ENCODE measurements around the gene FKBP5.
"Not testable (repeated sequence)": the region's sequence is repeated elsewhere in the genome, so short reads cannot be mapped to it uniquely, and the experiment has no call there.

DNA sequence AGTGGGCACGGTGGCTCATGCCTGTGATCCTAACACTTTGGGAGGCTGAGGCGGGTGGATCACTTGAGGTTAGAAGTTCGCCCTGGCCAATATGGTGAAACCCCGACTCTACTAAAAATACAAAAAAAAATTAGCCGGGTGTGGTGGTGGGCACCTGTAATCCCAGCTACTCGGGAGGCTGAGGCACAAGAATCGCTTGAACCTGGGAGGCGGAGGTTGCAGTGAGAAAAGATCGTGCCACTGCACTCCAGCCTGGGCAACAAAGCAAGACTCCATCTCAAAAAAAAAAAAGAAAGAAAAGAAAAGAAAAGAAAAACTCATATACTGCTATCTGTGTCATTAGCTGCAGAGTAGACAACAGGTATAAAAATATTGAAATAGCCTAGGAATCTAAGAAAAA, 18.3 kb downstream of the FKBP5 start:
- not testable (repeated sequence) for TF ChIP-seq CREB5 (CRISPR knock-in tag; IDR thresholded peaks at IDR 0.05; ENCODE audit: low read depth); TCF4 (CRISPR knock-in tag; IDR thresholded peaks at IDR 0.05; ENCODE audit: borderline replicate concordance); ARNTL (CRISPR knock-in tag; IDR thresholded peaks at IDR 0.05; ENCODE audit: borderline replicate concordance, low read depth); PATZ1 (CRISPR knock-in tag; IDR thresholded peaks at IDR 0.05; ENCODE audit: borderline replicate concordance); CSDC2 (CRISPR knock-in tag; IDR thresholded peaks at IDR 0.05); ZFP30 (CRISPR knock-in tag; IDR thresholded peaks at IDR 0.05); TSHZ2 (CRISPR knock-in tag; IDR thresholded peaks at IDR 0.05); ZC3H10 (CRISPR knock-in tag; IDR thresholded peaks at IDR 0.05); ZNF8 (CRISPR knock-in tag; IDR thresholded peaks at IDR 0.05); SNAI2 (CRISPR knock-in tag; IDR thresholded peaks at IDR 0.05)
- TF ChIP-seq, protein P1, sequence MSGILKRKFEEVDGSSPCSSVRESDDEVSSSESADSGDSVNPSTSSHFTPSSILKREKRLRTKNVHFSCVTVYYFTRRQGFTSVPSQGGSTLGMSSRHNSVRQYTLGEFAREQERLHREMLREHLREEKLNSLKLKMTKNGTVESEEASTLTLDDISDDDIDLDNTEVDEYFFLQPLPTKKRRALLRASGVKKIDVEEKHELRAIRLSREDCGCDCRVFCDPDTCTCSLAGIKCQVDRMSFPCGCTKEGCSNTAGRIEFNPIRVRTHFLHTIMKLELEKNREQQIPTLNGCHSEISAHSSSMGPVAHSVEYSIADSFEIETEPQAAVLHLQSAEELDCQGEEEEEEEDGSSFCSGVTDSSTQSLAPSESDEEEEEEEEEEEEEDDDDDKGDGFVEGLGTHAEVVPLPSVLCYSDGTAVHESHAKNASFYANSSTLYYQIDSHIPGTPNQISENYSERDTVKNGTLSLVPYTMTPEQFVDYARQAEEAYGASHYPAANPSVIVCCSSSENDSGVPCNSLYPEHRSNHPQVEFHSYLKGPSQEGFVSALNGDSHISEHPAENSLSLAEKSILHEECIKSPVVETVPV (CRISPR knock-in tag; IDR thresholded peaks at IDR 0.05) = not testable (repeated sequence)
